Prostate gland (tissue), 2 donors: ENCODE data around the gene IL2RG.

ENCODE experiments used
- CTCF ChIP-seq, 4 experiments: fragments of 200-600 bp in 2 of 4; fragments of 450-650 bp in 2 of 4; sonication (generic) in 2 of 4; IDR thresholded peaks; 1 replicate in 3 of 4; 2 replicates in 1 of 4; pipeline ENCODE4 v1.5.1; 2016 to 2019; ENCODE audit warnings: antibody characterized with exemption in 4 of 4, mild to moderate bottlenecking in 2 of 4, moderate library complexity in 2 of 4
- POLR2A ChIP-seq: fragments of 450-650 bp; IDR thresholded peaks from one replicate; pipeline ENCODE4 v1.6.1; 2016; ENCODE audit warnings: antibody characterized with exemption, mild to moderate bottlenecking

DNA sequence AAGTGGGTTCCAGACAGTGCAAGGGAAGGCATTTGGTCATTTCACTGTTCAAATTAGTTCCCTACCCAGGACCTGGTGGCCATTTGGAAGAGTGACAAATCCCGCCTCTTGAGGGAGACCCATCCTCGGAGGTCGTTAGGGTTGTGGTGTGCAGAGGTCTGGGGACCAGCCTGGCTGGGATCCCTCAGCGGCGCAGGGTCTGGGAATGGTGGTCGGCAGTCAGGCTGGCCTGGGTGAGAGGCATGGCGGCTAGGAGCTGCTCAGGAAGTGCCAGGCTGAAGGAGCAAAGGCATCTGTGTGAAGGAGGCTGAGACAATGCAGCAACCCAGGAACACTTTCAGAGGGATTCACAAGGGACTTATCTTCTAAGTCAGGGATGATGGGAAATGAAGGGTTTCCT lies 40.0 kb upstream of the IL2RG start:
- TF ChIP-seq CTCF (IDR thresholded peaks at IDR 0.05) (no peak), POLR2A (no peak)
